H4 (cell line): ENCODE results near the gene TAF5L. TPM values are rescaled to one million over a fixed set of nuclear protein-coding genes. Genes with fewer than 3 reads are reported as not detected.

Experiments used
- total RNA-seq: library from RNA; depleted of rRNA; stranded (reverse); fragments of >200 nt; shearing (Covaris generic); gene quantifications from 2 replicates; pipeline ENCODE4 v1.2.3, GENCODE V29; 2014; rRNA removed

The TAF5L gene
- total RNA-seq, 1 experiment from 2014 or later, result 13.9 TPM

Other genes starting within 250 kb of the TAF5L start
- not detected in 2 replicates for gene ACTA1, start 192.0 kb downstream of the TAF5L start, total RNA-seq
- 29.6 and 32.6 TPM in 2 replicates for gene NUP133, start 117.8 kb downstream of the TAF5L start, total RNA-seq
- 8.9 and 13.6 TPM in 2 replicates for gene ABCB10, start 67.4 kb downstream of the TAF5L start, total RNA-seq
- 7.0 and 7.9 TPM in 2 replicates for gene URB2, start 125 bp upstream of the TAF5L start, total RNA-seq